Loucy (cell line): ENCODE measurements around the gene PCDHGB3.

ENCODE experiments used
- H2AFZ ChIP-seq: fragments of 200-600 bp; sonication (generic); 2 replicates; pipeline ENCODE4 v1.6.0; 2016; ENCODE audit warnings: antibody characterized with exemption, mild to moderate bottlenecking, low read length, moderate library complexity
- H3F3A ChIP-seq: fragments of 200-600 bp; 2 replicates; pipeline ENCODE4 v1.6.0; 2016; ENCODE audit warnings: antibody characterized with exemption, low read depth, mild to moderate bottlenecking
- H3K27me3 ChIP-seq: fragments of 200-600 bp; sonication (generic); 2 replicates; pipeline ENCODE4 v1.6.1; 2014; ENCODE audit warnings: low read length, mild to moderate bottlenecking; ENCODE audit not compliant: insufficient read depth, poor library complexity, severe bottlenecking
- H3K36me3 ChIP-seq: fragments of 200-600 bp; sonication (generic); 2 replicates; pipeline ENCODE4 v1.6.1; 2016; ENCODE audit warnings: low read length; ENCODE audit not compliant: insufficient read depth
- H3K4me1 ChIP-seq: fragments of 200-600 bp; sonication (generic); 2 replicates; pipeline ENCODE4 v1.5.1; 2014; ENCODE audit warnings: low read length, mild to moderate bottlenecking; ENCODE audit not compliant: insufficient read depth, poor library complexity, severe bottlenecking
- H3K4me2 ChIP-seq: fragments of 200-600 bp; sonication (generic); 2 replicates; pipeline ENCODE4 v1.6.0; 2014; ENCODE audit warnings: antibody characterized with exemption, low read length, low read depth, mild to moderate bottlenecking; ENCODE audit not compliant: poor library complexity, severe bottlenecking
- H3K4me3 ChIP-seq: fragments of 200-600 bp; sonication (generic); 2 replicates; pipeline ENCODE4 v1.5.1; 2014; ENCODE audit warnings: low read length, mild to moderate bottlenecking, mixed read lengths; ENCODE audit not compliant: poor library complexity, severe bottlenecking
- H3K79me2 ChIP-seq: fragments of 200-600 bp; sonication (generic); 2 replicates; pipeline ENCODE4 v1.6.1; 2014; ENCODE audit warnings: low read length; ENCODE audit not compliant: insufficient read depth
- H3K9ac ChIP-seq: fragments of 200-600 bp; sonication (generic); 2 replicates; pipeline ENCODE4 v1.6.0; 2014; ENCODE audit warnings: mild to moderate bottlenecking, low read depth, low read length, moderate library complexity; ENCODE audit not compliant: poor library complexity, severe bottlenecking
- H3K9me2 ChIP-seq: fragments of 200-600 bp; sonication (generic); replicated peaks from 2 replicates; pipeline ENCODE4 v1.6.1; 2016; ENCODE audit warnings: low read depth, low read length, mixed read lengths
- H3K9me3 ChIP-seq: fragments of 200-600 bp; sonication (generic); 2 replicates; pipeline ENCODE4 v1.6.1; 2014; ENCODE audit warnings: mild to moderate bottlenecking, antibody characterized with exemption, low read length, low read depth; ENCODE audit not compliant: insufficient read depth
- H4K20me1 ChIP-seq: fragments of 200-600 bp; sonication (generic); 2 replicates; pipeline ENCODE4 v1.6.0; 2014; ENCODE audit warnings: antibody characterized with exemption, low read length, mild to moderate bottlenecking; ENCODE audit not compliant: insufficient read depth, poor library complexity, severe bottlenecking
- EZH2phosphoT487 ChIP-seq: fragments of 200-600 bp; IDR thresholded peaks from 2 replicates; pipeline ENCODE4 v1.6.1; 2018; ENCODE audit warnings: antibody characterized with exemption, mild to moderate bottlenecking, moderate library complexity, borderline replicate concordance
- TF ChIP-seq, protein P1 (sequence below): fragments of 200-600 bp; sonication (generic); conservative IDR thresholded peaks from 2 replicates; pipeline ENCODE4 v1.5.1; 2014; ENCODE audit warnings: mild to moderate bottlenecking, antibody characterized with exemption, low read length

The PCDHGB3 gene

DNA sequence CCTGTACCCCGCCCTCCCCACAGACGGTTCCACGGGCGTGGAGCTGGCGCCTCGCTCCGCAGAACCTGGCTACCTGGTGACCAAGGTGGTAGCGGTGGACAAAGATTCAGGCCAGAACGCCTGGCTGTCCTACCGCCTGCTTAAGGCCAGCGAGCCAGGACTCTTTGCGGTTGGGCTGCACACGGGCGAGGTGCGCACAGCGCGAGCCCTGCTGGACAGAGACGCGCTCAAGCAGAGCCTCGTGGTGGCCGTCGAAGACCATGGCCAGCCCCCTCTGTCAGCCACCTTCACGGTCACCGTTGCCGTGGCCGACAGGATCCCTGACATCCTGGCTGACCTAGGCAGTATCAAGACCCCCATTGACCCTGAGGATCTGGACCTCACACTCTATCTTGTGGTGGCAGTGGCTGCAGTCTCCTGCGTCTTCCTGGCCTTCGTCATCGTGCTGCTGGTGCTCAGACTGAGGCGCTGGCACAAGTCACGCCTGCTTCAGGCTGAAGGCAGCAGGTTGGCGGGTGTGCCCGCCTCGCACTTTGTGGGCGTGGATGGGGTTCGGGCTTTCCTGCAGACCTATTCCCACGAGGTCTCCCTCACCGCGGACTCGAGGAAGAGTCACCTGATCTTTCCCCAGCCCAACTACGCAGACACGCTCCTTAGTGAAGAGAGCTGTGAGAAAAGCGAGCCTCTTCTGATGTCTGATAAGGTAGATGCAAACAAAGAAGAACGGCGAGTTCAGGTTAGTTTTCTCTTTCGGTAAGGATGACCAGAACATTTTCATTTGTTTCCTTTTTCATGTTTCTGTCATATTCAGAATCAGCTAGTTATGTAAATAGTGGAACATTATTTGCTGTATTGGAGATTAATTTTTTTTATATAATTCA is 3.8 kb upstream of the PCDHGB3 start:
- Histone ChIP-seq H3K4me1 (no peaks in the 10 kb centered on the region), H3F3A (no peaks in the 10 kb centered on the region), H3K4me3 (no peak overlapping the region), H3K79me2 (no peaks in the 10 kb centered on the region), H4K20me1 (no peaks in the 10 kb centered on the region), H3K4me2 (no peak overlapping the region), H3K9me3 (no peaks in the 10 kb centered on the region; the same call in 1 of the 2 replicates), H3K36me3 (no peaks in the 10 kb centered on the region), H3K9me2 (no peaks in the 10 kb centered on the region), H3K27me3 (no peaks in the 10 kb centered on the region), H2AFZ (no peak overlapping the region), H3K9ac (no peak overlapping the region)
- TF ChIP-seq EZH2phosphoT487, result no peak
- TF ChIP-seq, protein P1, sequence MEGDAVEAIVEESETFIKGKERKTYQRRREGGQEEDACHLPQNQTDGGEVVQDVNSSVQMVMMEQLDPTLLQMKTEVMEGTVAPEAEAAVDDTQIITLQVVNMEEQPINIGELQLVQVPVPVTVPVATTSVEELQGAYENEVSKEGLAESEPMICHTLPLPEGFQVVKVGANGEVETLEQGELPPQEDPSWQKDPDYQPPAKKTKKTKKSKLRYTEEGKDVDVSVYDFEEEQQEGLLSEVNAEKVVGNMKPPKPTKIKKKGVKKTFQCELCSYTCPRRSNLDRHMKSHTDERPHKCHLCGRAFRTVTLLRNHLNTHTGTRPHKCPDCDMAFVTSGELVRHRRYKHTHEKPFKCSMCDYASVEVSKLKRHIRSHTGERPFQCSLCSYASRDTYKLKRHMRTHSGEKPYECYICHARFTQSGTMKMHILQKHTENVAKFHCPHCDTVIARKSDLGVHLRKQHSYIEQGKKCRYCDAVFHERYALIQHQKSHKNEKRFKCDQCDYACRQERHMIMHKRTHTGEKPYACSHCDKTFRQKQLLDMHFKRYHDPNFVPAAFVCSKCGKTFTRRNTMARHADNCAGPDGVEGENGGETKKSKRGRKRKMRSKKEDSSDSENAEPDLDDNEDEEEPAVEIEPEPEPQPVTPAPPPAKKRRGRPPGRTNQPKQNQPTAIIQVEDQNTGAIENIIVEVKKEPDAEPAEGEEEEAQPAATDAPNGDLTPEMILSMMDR, result no peak

DNA sequence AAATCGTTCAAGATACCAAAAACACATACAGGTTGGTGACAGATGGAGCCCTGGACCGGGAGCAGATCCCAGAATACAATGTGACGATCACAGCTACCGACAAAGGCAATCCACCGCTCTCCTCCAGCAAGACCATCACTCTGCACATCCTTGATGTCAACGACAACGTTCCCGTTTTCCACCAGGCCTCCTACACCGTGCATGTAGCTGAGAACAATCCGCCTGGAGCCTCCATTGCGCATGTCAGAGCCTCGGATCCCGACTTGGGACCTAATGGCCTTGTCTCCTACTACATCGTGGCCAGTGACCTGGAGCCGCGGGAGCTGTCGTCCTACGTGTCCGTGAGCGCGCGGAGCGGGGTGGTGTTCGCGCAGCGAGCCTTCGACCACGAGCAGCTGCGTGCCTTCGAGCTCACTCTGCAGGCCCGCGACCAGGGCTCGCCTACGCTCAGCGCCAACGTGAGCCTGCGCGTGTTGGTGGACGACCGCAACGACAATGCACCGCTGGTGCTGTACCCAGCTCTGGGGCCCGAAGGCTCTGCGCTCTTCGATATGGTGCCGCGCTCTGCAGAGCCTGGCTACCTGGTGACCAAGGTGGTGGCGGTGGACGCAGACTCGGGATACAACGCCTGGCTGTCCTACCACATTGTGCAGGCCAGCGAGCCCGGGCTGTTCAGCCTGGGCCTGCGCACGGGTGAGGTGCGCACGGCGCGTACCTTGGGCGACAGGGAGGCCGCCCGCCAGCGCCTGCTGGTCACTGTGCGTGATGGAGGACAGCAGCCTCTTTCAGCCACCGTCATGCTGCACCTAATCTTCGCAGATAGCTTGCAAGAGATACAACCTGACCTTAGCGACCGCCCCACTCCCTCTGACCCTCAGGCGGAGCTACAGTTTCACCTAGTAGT is 1.8 kb downstream of the PCDHGB3 start:
- Histone ChIP-seq H3K4me1 (no peaks in the 10 kb centered on the region), H3K27me3 (no peaks in the 10 kb centered on the region), H2AFZ (no peak overlapping the region), H3K79me2 (no peaks in the 10 kb centered on the region), H3K9ac (no peak overlapping the region), H3K4me2 (no peak overlapping the region), H3F3A (no peaks in the 10 kb centered on the region), H3K9me3 (peaks cover 2% of the 10 kb centered on the region; the same call in 1 of the 2 replicates), H3K9me2 (no peaks in the 10 kb centered on the region), H3K4me3 (no peak overlapping the region), H4K20me1 (no peaks in the 10 kb centered on the region), H3K36me3 (no peaks in the 10 kb centered on the region)
- TF ChIP-seq EZH2phosphoT487, result no peak
- TF ChIP-seq, protein P1, result no peak

DNA sequence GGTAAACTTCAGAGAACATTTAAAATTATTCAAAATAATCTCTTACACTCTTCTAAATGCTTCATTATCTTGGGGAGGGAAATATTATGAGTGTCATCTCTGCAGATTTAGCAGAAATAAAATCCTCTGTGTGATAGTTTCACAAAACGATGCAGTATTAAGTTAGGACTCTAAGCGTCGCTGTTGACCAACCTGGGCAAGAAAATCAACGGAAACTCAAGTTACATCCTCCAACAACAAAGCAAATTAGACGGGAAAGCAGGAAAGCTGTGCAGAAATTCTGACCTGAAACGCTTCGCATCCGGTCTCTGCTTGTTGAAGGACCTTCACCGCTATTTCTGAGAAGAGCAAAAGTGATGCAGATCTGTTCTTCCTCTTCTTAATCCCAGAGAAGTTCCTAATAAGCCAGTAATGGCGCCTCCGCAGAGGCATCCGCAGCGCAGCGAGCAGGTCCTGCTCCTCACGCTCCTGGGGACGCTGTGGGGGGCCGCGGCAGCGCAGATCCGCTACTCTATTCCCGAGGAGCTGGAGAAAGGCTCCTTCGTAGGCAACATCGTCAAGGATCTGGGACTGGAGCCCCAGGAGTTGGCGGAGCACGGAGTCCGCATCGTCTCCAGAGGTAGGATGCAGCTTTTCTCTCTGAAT is 3.8 kb downstream of the PCDHGB3 start, which contains the start of gene PCDHGA6:
Gene PCDHGA6, plus strand, starts transcription at position 219 of the 645 bp plus-strand sequence. Its CDS starts 193 bp downstream, at position 412.
- H3K4me3 ChIP-seq, result no peak within 1 kb of the TSS
- H3K9me2 ChIP-seq, result no peaks in the 10 kb centered on the region
- H3K4me1 ChIP-seq, result no peaks in the 10 kb centered on the region
- H3K79me2 ChIP-seq, result no peaks in the 10 kb centered on the region
- H3K4me2 ChIP-seq, result no peak within 1 kb of the TSS
- H3K36me3 ChIP-seq, result no peaks in the 10 kb centered on the region
- TF ChIP-seq, protein P1, result no peak
- TF ChIP-seq EZH2phosphoT487, result no peak
- H4K20me1 ChIP-seq, result no peaks in the 10 kb centered on the region
- H3K27me3 ChIP-seq, result no peaks in the 10 kb centered on the region
- peaks cover 2% of the 10 kb centered on the region; the same call in 1 of the 2 replicates for H3K9me3 ChIP-seq
- no peak within 1 kb of the TSS for H3K9ac ChIP-seq
- no peak within 1 kb of the TSS for H2AFZ ChIP-seq
- no peaks in the 10 kb centered on the region for H3F3A ChIP-seq
